Adipose tissue (tissue), 3 donors: ENCODE measurements around the gene CX3CL1. TPM values are rescaled to one million over a fixed set of nuclear protein-coding genes. Genes with fewer than 3 reads are reported as not detected.
"Not testable (repeated sequence)": the region's sequence is repeated elsewhere in the genome, so short reads cannot be mapped to it uniquely, and the experiment has no call there.

Source experiments
- H3K27ac ChIP-seq: one replicate; pipeline ENCODE4 v1.5.1; 2013; ENCODE audit warnings: low read depth, low read length
- WGBS, 3 donors: extraction: QIAGEN DNeasy Blood & Tissue Kit; methylation state at CpG; one replicate each; pipeline ENCODE4 v1.1.7; 2013; 5-methylcytosine and 5-hydroxymethylcytosine counted together
- polyA plus RNA-seq, 3 donors: library from polyadenylated mRNA; stranded (reverse); fragments of 200-250 nt; gene quantifications; one replicate each; pipeline ENCODE4 v1.2.3, GENCODE V29; 2013
- donor health status: healthy with polysubstance abuse.
- donor health status: Bipolar disorder and iron deficiency.
- donor health status: healthy.

Gene CX3CL1
- polyA plus RNA-seq, 3 donors: 8.9 to 30.1 (median 24.7) TPM

DNA sequence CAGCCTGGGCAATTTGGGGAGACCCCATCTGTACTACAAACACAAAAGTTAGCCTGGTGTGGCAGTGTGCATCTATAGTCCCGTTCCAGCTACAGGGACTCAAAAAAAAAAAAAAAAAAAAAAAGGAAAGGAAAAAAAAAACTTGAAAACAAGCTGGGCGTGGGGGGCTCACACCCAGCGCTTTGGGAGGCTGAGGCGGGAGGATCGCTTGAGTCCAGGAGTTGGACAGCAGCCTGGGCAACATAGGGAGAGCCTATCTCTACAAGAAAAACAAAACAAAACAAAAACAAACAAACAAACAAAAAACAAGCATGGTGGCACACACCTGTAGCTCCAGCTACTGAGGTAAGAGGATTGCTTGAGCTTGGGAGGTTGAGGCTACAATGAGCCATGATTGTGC lies 19.4 kb downstream of the CX3CL1 start:
- H3K27ac ChIP-seq: no peak overlapping the region

DNA sequence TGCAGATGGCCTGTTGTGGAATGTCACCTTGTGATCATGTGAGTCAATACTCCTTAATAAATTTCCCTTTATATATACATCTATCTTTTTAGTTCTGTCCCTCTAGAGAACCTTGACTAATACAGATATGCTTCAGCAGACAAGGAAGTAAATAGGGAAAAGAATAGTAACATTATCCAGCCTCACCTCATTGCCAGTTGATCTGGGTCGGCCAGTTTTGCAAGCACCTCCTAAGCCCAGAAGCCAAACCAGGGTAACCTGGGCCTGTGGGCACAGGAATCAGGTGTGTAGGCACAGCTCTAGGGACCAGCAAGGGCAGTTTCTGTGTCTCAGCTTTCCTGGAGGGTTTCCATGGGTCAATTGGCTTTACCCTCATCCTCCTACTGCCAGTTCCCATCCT lies 20.4 kb downstream of the CX3CL1 start:
- WGBS, 3 donors: 20 to 82% (median 80%) methylated on average over 1 of the region's 1 CpG
- no peak overlapping the region for H3K27ac ChIP-seq

More for the DNA sequence above, 19.4 kb downstream of the CX3CL1 start:
- WGBS, 3 donors: 79 to 84% (median 82%) methylated on average over 5 of the region's 5 CpGs

DNA sequence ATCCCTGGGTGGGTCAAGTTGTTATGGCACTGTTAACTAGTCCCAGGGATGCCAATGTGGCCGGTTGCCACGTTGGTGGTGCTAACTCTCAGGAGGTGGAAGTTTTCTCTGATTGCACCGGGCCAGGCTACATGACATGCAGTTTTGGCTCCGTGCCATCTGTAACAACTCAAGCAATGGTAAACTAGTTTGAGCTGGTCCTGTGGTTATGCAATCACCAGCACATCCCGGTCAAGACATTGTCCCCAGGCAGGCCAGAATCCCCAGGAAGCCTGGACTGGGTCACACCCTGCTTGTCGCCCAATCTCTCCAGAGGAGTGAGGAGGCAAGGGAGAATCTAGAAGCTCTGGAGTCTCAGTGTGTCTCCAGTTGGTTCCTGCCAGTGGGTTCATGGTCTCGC lies 22.2 kb downstream of the CX3CL1 start:
- 53 to 57% (median 54%) methylated on average over 7 of the region's 7 CpGs for WGBS, 3 donors
- no peak overlapping the region for H3K27ac ChIP-seq

DNA sequence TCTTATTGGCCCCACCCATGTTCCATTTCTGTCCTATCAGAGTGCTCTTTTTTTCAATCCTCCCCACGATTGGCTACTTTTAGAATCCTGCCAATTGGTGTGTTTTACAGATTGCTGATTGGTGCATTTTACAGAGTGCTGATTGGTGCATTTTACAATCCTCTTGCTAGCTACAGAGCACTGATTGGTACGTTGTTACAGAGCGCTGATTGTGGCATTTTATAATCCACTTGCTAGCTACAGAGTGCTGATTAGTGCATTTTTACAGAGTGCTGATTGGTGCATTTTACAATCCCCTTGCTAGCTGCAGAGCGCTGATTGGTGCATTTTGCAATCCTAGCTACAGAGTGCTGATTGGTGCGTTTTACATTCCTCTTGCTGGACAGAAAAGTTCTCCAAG lies 22.7 kb downstream of the CX3CL1 start:
- WGBS, 3 donors: 85 to 92% (median 88%) methylated on average over 5 of the region's 5 CpGs
- H3K27ac ChIP-seq: no peak overlapping the region

DNA sequence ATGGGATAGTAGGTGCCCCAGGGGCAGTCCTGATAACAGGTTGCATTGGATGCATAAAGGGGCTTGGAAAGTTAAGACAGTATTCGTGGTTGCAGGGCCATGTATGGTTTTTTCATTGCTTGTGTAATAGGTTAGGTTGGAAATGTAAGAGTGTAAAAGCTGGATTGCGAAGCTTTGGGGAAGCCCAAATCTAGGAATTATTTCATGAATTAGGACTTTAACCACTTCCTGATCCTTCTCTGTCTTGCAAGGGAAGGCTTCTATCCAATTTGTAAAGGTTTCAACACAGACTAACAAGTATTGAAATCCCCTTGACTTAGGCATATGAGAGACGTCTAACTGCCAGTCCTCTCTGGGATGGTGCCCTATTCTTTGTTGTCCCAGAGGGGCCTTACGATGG lies 24.5 kb downstream of the CX3CL1 start:
- no peak overlapping the region for H3K27ac ChIP-seq
- WGBS, 3 donors: 65 to 90% (median 68%) methylated on average over 4 of the region's 4 CpGs

DNA sequence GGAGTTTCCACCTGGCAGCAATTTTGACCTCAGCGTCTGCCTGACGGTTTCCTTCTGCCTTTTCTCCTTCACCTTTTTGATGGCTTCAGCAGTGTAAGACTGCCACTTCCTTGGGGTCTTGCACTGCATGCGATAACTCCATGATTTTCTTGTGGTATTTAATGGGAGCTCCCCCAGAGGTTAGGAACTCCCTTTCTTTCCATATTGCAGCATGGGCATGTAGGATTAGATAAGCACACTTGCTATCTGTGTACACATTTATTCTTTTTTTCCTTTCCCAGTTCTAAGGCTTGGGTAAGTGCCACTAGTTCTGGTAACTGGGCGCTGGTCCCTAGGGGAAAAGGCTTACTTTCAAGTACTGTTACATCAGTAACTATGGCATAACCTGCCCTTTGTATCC lies 25.2 kb downstream of the CX3CL1 start:
- H3K27ac ChIP-seq: not testable (repeated sequence)
- WGBS, 3 donors: 81 to 87% (median 83%) methylated on average over 4 of the region's 4 CpGs

DNA sequence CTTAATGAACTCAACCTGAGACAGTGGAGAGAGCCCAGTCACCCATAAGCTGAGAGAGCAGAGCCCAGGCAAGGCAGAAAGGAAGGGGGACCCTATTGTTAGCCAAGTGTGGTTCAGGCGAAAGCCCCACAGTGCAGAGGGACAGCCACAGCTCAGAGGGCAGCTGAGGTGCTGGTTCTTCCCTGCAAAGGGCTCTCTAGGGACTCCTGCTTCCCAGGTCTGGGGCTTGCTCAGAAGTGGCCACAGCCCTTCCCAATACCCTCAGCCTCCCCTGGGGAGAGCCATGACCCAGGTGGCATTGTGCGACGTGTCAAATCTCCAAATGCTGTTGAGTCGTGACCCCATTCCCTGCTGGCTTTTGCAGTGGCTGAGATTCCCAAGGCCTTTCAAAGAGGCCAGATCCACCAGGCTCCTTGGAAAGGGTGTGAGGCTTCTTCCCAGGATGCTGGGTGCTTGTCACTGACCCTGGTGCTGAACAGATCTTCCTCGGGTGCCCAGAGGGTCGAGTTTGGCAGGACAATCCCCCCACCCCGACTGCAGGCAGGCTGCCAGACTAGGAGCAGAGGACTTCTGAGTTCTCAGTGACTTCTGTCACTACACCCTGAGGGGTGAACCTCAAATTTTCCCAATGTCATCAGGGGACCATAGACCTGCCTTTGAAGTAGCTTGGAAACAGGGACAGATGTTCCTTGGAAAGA lies 29.8 kb downstream of the CX3CL1 start:
- WGBS, 3 donors: 54 to 71% (median 66%) methylated on average over 7 of the region's 7 CpGs

DNA sequence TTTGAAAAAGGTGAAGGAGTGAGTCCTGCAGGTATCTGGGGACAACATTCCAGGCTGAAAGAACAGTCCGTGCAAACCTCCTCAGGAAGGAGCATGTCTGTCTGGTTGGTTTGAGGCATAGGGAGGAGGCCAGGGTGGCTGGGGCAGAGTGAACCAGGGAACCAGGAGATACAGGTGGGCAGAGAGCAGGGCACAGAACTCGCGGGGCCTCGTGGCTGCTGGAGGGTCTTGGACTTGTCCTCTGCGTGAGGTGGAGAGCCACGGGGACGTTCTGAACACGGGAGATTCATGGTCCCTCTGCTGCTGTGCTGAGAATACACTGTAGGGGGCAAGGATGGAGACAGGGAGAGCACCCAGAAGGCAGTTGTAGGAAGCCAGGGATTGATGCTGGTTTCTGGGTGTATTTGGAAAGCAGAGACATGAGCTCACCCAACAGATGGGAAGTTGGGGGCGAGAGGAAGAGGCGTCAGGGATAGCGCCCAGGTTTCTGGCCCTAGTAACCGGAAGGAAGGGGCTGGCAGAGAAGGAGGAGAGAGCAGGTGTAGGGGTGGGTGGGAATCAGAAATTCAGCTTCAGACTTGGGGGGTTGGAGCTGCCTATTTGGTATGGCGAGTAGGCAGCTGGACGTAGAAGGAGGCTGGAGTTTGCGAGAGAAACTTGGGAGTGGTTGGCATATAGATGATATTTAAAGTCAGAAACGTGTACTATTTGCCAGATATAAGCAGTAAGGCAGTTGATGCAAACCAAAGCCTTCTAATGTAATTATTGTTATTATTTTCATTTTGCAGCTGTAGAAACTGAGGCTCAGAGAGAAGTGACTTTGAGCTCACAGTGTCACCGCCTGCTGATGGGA lies 31.9 kb downstream of the CX3CL1 start, which contains the start of gene CCL17:
CCL17 (plus strand) TSS at position 803 of the 853 bp plus-strand sequence. CDS start 9,166 bp downstream, outside the sequence.
- WGBS, 3 donors: 66% methylated on average over 17 of the region's 17 CpGs
- H3K27ac ChIP-seq: no peak within 1 kb of the TSS

More for the DNA sequence above, 29.8 kb downstream of the CX3CL1 start:
- H3K27ac ChIP-seq: no peak overlapping the region

DNA sequence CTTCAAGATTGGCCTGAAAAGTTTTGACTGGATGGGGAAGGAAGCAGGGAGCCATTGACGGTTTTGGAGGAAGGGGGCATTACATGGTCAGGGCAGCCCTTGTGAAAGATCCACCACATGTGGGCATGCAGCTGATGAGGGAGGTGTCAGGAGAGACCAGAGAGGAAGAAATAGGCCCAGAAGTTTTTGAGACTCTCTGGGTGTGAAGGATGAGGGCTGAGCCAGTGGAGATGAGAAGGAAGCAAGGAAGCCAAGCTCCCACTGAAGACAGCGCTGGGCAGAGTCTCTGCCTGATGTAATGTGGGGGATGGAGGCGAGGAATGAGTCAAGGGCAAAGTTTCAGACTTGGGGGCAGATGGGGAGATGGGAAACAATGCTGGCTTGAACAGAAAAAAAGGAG lies 32.8 kb downstream of the CX3CL1 start:
- WGBS, 3 donors: 64 to 69% (median 68%) methylated on average over 3 of the region's 3 CpGs
- H3K27ac ChIP-seq: no peak overlapping the region

DNA sequence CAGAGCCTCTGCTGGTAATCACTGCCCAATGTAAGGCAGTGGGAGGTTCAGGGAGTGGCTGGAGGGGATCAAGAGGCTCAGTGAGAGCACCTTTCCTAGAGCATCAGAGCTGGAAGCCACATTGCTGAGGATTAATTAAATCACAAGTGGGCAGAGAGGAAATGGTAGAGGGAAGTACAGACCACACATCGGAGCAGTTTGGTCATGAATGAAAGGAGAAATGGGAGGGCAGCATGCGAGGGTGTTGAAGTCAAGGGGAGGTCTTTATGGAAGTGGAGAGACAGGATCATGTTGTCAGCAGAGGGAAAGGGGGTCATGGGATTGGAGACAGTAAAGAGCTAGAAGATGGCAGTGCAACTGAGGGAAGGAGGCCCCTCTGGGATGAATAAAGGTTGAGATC lies 34.6 kb downstream of the CX3CL1 start:
- H3K27ac ChIP-seq: no peak overlapping the region
- 42 to 71% (median 46%) methylated on average over 2 of the region's 2 CpGs for WGBS, 3 donors

DNA sequence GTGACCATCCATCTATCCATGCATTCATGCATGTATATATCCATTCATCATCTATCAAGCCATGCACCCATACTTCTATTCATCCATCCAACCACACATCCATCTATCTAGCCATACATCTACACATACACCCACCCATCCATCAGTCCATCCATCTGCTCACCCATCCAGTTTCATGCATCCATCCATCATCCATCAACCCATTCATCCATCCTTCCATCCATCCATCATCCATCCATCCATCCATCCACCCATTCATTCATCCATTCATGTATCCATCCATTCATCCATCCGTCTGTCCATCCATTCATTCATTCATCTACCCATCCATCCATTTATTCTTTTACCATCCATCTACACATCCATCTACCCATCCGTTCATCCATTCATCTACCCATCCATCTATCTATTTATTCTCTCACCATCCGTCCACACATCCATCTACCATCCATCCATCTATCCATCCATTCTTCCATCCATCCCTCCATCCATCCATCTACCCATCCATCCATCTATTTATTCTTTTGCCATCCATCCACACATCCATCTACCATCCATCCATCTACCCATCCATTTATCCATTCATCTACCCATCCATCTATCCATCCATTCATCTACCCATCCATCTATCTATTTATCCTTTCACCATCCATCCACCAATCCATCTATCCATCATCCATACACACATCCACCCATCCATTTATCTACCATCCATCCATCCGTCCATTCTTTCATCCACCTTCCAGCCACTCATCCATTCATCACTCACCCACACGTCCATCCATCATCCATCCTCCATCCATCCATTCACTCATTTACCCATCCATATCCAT lies 35.4 kb downstream of the CX3CL1 start:
- WGBS, 3 donors: 75 to 97% (median 92%) methylated on average over 5 of the region's 5 CpGs
- H3K27ac ChIP-seq: no peak overlapping the region

DNA sequence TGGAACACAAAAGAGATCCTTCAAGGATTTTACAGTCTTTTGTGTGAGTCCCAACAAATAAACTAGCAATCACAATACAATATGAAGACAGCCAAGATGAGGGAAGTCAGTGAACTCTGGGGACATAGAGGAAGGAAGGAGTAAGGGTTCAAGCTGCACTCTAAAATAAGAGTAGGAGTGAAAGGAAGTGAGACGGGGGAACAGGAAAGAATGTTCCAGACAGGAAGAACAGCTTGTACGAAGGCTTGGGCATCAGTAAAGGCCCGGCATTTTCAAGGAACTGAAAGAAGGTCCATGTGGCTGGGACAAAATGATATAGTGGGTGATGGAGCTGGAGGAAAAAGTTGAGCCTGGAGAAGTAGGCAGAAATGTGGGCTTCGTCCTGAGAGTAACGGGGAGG lies 36.8 kb downstream of the CX3CL1 start:
- no peak overlapping the region for H3K27ac ChIP-seq
- 47 to 75% (median 49%) methylated on average over 5 of the region's 5 CpGs for WGBS, 3 donors

DNA sequence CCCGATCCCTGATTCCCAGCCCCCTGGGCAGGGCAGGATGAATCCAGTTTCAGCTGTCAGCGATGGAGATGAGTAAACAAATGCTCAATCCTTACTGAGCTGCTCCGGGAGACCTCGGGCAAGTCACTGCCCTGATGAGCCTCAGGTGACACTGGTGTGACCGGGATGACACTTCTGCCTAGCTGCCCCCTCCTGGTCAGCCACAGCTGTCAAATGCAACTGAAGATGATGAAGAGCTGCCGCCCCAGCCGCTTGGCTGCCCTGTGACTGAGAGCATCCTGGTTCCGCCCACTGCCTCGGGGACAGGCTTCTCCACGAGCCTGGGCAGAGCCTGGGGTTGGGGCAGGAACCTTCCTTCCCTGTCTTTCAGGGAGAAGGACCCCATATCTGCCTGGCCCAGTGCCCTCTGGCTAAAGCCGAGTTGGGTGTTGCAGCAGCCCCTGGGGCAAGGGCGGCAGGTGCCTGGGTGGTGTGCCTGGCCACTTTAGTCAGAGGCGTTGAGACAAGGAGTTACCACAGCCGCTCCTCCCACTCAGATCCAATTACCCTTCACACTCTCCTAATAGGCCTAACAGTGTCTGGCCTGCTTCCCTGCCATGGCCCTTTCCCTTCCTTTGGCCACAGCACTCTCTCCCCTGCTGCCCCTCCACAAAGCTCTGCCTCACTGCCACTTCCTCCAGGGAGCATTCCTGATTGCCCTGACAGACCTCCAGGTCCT lies 37.7 kb downstream of the CX3CL1 start:
- 58 to 78% (median 72%) methylated on average over 13 to 14 of the region's 14 CpGs for WGBS, 3 donors
- H3K27ac ChIP-seq: no peak overlapping the region

DNA sequence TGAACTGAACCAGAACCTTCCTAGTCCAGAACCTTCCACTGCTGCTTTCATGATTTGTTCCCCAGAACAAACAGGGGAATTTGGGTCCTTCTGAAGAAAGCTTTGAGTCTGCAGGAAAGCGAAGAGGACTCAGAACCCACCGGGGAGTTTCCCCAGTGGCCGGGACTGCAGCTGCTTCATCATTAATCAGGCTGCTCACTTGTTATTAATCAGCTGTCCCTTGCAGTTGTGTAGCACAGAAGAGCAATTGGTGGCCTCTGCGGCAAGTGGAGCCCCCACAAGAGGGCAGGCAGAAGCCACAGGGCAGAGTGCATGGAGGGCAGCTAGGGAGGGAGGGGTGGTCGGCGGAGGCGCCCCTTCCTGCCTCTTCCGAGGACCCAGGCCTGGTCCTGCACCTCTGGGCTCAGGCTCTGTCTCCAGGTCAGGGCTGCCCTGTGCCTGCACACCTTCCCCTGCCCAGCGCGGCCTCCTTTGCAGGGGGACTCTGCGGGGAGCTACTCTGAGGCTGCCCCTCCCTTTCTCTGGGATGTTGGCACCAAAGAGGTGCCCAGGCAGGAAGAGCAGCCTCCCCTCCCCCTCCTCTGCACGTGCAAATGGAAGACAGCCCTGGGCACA lies 39.2 kb downstream of the CX3CL1 start:
- WGBS, 3 donors: 57 to 72% (median 65%) methylated on average over 11 to 12 of the region's 12 CpGs

DNA sequence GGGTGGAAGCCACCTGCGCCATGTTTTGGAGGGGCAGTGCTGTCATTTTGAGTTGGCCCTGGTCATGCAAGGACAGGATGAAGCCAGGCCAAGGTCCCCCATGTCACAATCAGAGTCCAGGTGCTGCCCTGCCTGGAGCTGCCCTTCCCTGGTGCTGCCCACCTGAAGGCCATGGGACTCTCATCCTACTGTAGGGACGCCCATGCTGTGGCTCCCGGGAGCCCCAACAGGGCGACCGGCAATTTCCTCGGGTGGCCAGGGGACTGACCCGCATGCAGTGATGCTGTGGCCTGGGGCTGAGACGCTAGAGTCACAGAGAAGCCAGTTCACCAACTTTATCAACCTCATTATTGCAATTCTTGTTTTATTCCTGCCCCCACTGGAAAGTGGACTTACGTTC lies 40.3 kb downstream of the CX3CL1 start:
- no peak overlapping the region for H3K27ac ChIP-seq
- WGBS, 3 donors: 90 to 92% (median 90%) methylated on average over 9 of the region's 9 CpGs

More for the DNA sequence above, 39.2 kb downstream of the CX3CL1 start:
- H3K27ac ChIP-seq: no peak overlapping the region

DNA sequence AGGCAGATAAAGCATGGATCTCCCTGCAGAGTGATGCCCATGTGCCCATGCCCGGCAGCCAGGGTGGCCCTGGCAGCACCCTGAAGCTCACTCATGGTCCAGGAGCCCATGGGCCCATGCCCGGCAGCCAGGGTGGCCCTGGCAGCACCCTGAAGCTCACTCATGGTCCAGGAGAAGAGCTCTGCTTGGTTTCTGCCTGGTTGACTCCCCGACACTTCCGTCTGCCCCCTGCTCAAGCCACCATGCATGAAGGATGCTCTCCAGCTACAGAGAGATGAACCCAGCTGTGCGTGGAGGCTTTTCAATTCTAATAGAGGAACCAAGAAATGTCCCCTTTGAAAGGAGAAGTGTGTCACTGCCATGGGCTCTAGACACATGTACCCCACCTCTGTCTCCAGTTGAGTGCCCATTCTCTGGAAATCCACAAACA lies 41.0 kb downstream of the CX3CL1 start:
- 79 to 86% (median 86%) methylated on average over 5 of the region's 5 CpGs for WGBS, 3 donors
- no peak overlapping the region for H3K27ac ChIP-seq

DNA sequence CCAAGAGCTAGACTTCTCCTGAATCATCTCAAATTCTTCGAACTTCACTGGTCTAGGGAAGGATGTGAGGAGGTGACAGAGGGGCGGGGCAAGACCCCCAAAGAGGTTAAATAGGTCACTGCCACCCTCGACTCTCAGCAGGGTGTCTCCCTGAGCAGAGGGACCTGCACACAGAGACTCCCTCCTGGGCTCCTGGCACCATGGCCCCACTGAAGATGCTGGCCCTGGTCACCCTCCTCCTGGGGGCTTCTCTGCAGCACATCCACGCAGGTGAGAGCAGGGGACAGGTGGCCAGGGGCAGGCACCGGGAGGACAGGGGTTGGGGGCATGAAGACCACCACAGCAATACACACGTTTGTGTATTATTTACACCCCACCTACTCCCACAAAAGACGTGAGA lies 41.4 kb downstream of the CX3CL1 start:
- H3K27ac ChIP-seq: no peak overlapping the region
- WGBS, 3 donors: 54 to 79% (median 57%) methylated on average over 7 of the region's 7 CpGs

DNA sequence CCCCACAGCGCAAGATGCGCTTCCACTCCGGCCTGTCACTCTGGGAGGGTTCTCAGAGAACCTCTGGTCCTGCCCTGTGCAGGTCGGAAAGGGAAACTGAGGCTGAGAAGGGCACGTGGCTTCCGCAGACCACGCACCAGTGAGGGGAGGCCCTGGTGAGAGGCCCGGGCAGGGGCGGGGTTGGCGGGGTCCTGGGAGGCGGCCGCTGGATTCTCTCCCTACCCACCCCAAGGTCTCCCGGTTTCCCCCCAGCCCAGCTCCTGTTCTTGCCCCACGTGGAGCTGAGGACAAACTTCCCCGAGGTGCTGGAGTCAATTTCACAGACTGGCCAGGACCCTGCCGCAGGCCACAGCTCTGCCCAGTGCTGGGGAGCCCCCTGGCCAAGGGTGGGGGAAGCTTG lies 43.8 kb downstream of the CX3CL1 start:
- H3K27ac ChIP-seq: no peak overlapping the region
- 80 to 84% (median 81%) methylated on average over 14 to 16 of the region's 16 CpGs for WGBS, 3 donors
